Skeletal muscle satellite cell (primary cell): ENCODE measurements around the gene ZNHIT1.

Experiments used
- H3K27me3 ChIP-seq: 2 replicates; pipeline ENCODE4 v1.7.0; 2013; ENCODE audit warnings: low read length; ENCODE audit not compliant: control insufficient read depth, insufficient read depth
- H3K36me3 ChIP-seq: 2 replicates; pipeline ENCODE4 v1.7.0; 2013; ENCODE audit warnings: mild to moderate bottlenecking, control low read depth, low read length; ENCODE audit not compliant: insufficient read depth
- H3K4me1 ChIP-seq: 2 replicates; pipeline ENCODE4 v1.7.0; 2013; ENCODE audit warnings: low read length; ENCODE audit not compliant: control insufficient read depth, insufficient read depth
- H3K4me2 ChIP-seq: 2 replicates; pipeline ENCODE4 v1.7.0; 2013; ENCODE audit warnings: mild to moderate bottlenecking, low read length
- H3K4me3 ChIP-seq: 2 replicates; pipeline ENCODE4 v1.7.0; 2013; ENCODE audit warnings: low read length
- H3K9ac ChIP-seq: 2 replicates; pipeline ENCODE4 v1.7.0; 2013; ENCODE audit warnings: mild to moderate bottlenecking, low read depth, low read length, moderate library complexity
- H3K9me3 ChIP-seq: replicated peaks from 2 replicates; pipeline ENCODE4 v1.7.0; 2013; ENCODE audit warnings: mild to moderate bottlenecking, control low read depth, low read length

Gene ZNHIT1

GRCh38 chr7:101174322-101174854 lies 43.6 kb upstream of the ZNHIT1 start:
- no peak overlapping the region for H3K4me3 ChIP-seq
- no peaks in the 10 kb centered on the region for H3K9me3 ChIP-seq
- no peak overlapping the region for H3K4me2 ChIP-seq
- peaks cover 85% of the 10 kb centered on the region for H3K27me3 ChIP-seq
- no peak overlapping the region for H3K9ac ChIP-seq
- H3K4me1 ChIP-seq = peaks cover 41% of the 10 kb centered on the region
- no peaks in the 10 kb centered on the region for H3K36me3 ChIP-seq

GRCh38 chr7:101175664-101176063 lies 42.3 kb upstream of the ZNHIT1 start:
- H3K9me3 ChIP-seq = no peaks in the 10 kb centered on the region

DNA sequence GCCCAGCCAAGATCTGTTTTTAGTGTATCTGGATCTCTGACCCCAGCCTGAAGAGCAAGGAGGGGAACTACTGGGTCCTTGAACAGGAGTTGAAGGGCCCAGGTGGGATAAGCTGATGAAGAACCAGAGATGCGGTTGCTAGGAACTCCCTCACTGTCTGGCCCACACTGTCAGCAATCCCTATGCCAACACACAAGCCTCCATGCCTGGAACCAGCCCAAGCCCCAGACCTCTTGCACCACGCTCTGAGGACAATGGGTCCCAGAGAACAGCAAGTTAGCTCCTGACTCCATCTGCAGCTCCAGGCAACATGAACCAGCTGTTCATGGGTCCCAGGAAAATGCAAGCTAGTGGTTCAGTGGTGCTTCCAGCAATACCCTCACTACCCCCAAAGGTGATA lies 40.3 kb upstream of the ZNHIT1 start:
- Histone ChIP-seq H3K9me3 (no peaks in the 10 kb centered on the region), H3K4me2 (no peak overlapping the region), H3K36me3 (no peaks in the 10 kb centered on the region), H3K4me3 (no peak overlapping the region), H3K4me1 (peaks cover 16% of the 10 kb centered on the region), H3K27me3 (peaks cover 73% of the 10 kb centered on the region), H3K9ac (no peak overlapping the region)

More at GRCh38 chr7:101175664-101176063, 42.3 kb upstream of the ZNHIT1 start:
- H3K4me1 ChIP-seq = peaks cover 33% of the 10 kb centered on the region
- no peak overlapping the region for H3K4me3 ChIP-seq
- no peak overlapping the region for H3K9ac ChIP-seq
- H3K4me2 ChIP-seq = no peak overlapping the region
- no peaks in the 10 kb centered on the region for H3K36me3 ChIP-seq
- H3K27me3 ChIP-seq = peaks cover 84% of the 10 kb centered on the region

GRCh38 chr7:101179117-101179516 lies 38.8 kb upstream of the ZNHIT1 start:
- no peaks in the 10 kb centered on the region for H3K9me3 ChIP-seq
- peaks cover 62% of the 10 kb centered on the region for H3K27me3 ChIP-seq
- H3K4me2 ChIP-seq = peak overlapping the region; percentile 52
- H3K4me1 ChIP-seq = peaks cover 1% of the 10 kb centered on the region
- H3K9ac ChIP-seq = no peak overlapping the region
- H3K36me3 ChIP-seq = no peaks in the 10 kb centered on the region
- H3K4me3 ChIP-seq = no peak overlapping the region

DNA sequence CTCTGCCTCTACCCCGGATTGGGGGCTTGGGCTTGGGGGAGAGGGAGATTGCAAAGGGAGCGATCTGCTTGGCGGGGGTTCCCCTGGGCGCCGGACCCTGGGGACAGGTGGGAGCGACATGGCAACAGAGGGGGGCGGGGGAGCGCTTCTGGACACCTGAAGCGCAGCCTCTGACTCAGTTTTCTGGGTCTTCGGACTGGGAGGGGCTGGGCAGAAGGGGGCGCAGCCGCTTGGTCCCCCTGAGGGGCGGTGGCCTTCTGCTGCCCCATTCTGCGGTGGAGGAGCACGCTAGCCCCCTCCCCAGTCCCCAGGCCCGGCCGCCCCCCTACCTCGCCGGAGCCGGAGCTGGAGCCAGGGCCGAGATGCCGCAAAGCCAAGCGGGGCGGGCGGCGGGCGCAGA lies 38.3 kb upstream of the ZNHIT1 start:
- H3K27me3 ChIP-seq = peaks cover 56% of the 10 kb centered on the region
- H3K9ac ChIP-seq = no peak overlapping the region
- no peaks in the 10 kb centered on the region for H3K4me1 ChIP-seq
- no peak overlapping the region for H3K4me3 ChIP-seq
- H3K4me2 ChIP-seq = no peak overlapping the region
- H3K36me3 ChIP-seq = no peaks in the 10 kb centered on the region
- no peaks in the 10 kb centered on the region for H3K9me3 ChIP-seq

DNA sequence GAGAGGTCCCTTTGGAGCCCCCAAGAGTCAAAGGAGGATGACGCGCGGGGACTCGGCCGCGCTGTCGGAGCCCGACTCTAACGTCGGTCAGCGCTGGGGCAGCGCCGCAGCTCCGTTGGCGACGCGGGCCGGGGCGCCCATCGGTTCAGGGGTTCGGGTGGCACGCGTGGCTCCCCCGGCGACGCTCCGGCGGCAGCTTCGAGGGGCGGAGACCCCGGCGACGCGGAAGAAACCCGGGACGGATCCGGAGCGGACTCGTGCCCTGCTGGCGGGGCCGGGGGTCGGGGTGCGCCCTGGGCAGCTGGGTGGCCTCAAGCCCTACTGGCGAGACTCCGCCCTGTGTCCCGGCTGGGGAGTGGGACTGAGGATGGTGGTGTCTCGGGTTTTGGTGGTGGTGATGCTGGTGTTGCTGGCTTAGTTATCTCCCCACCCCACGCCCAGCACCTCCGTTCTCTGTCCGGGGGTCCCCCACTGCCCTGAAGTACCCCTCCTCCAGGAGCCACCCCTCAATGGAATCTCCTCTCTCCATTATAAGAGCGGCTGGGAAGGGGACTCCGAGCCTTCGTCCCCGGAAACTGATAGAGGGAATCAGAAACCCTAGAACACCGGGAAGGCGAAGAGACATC lies 37.7 kb upstream of the ZNHIT1 start, which contains the start of gene NAT16:
TSS of gene NAT16 (minus strand) at position 164 of the 626 bp plus-strand sequence. CDS start 5,486 bp downstream, outside the sequence.
- H3K27me3 ChIP-seq = peaks cover 51% of the 10 kb centered on the region
- no peaks in the 10 kb centered on the region for H3K9me3 ChIP-seq
- no peak within 1 kb of the TSS for H3K4me3 ChIP-seq
- H3K4me1 ChIP-seq = no peaks in the 10 kb centered on the region
- no peaks in the 10 kb centered on the region for H3K36me3 ChIP-seq
- H3K4me2 ChIP-seq = peak within 1 kb of the TSS; percentile 52
- no peak within 1 kb of the TSS for H3K9ac ChIP-seq

DNA sequence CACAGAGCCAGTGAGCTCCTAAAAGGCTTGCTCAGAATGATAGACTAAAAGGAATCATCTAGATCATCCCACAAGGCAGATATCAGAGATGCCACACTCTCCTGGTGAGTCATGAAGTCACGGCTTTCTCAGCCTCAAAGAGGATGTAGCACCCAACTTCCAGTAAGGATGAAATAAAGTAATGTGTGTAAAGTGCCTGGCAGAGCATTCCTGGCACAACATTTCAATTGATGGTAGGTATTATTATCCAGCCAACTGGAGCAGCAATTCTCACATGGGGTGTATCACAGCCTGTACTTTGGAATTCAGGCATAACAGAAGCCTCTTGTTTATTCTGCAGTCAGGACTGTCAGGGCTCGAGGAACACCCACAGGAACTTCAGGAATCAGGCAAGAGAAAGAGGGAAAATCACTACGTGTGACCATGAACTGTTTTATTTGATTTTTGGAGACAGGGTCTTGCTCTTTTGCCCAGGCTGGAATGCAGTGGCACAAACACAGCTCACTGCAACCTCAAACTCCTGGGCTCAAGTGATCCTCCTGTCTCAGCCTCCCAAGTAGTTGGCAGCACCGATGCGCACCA lies 32.6 kb upstream of the ZNHIT1 start:
- no peak overlapping the region for H3K9ac ChIP-seq
- H3K4me2 ChIP-seq = no peak overlapping the region
- H3K27me3 ChIP-seq = peaks cover 16% of the 10 kb centered on the region
- no peak overlapping the region for H3K4me3 ChIP-seq
- H3K4me1 ChIP-seq = no peaks in the 10 kb centered on the region
- H3K9me3 ChIP-seq = no peaks in the 10 kb centered on the region
- H3K36me3 ChIP-seq = no peaks in the 10 kb centered on the region

DNA sequence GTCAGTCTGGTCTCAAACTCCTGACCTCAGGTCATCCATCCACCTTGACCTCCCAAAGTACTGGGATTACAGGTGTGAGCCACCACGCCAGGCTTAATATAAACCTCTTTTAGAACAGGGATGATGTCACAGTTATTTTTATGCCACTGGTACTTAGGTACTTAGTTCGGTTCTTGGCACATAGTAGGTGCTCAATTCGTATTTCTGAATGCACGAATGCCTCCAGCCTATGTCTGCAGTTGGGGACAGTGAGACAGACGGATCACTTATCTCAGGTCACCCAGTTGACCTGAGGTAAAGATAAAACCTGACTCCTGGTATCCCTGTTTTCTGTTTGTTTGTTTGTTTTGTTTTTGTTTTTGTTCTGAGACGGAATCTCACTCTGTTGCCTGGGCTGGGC lies 31.8 kb upstream of the ZNHIT1 start:
- no peaks in the 10 kb centered on the region for H3K9me3 ChIP-seq
- H3K9ac ChIP-seq = no peak overlapping the region
- H3K27me3 ChIP-seq = peaks cover 10% of the 10 kb centered on the region
- no peak overlapping the region for H3K4me3 ChIP-seq
- no peaks in the 10 kb centered on the region for H3K4me1 ChIP-seq
- H3K36me3 ChIP-seq = no peaks in the 10 kb centered on the region
- no peak overlapping the region for H3K4me2 ChIP-seq

DNA sequence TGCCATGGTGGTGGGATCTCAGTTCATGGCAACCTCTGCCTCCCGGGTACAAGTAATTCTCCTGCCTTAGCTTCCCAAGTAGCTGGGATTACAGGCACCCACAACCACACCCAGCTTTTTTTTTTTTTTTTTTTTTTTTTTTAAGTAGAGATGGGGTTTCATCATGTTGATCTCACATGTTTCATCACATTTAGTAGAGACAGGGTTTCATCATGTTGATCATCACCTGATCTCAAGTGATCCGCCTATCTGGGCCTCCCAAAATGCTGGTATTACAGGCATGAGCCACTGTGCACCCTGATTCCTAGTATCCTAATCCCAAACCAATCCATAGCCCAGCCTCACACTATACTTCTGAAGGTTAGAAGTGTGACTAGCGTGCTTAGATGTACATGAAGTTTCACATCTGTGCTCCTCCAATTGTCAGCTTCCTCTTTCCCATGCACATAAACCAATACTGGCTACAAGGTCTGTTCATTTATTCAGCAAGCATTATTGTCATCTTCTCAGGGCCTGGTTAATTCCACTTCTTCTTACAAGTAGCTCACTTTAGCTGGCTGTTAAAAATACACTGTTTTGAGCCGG lies 31.0 kb upstream of the ZNHIT1 start:
- H3K36me3 ChIP-seq = no peaks in the 10 kb centered on the region
- H3K27me3 ChIP-seq = peaks cover 8% of the 10 kb centered on the region
- H3K4me1 ChIP-seq = no peaks in the 10 kb centered on the region
- no peak overlapping the region for H3K4me2 ChIP-seq
- no peak overlapping the region for H3K4me3 ChIP-seq
- H3K9ac ChIP-seq = no peak overlapping the region
- H3K9me3 ChIP-seq = no peaks in the 10 kb centered on the region

GRCh38 chr7:101189109-101189508 lies 28.9 kb upstream of the ZNHIT1 start:
- no peaks in the 10 kb centered on the region for H3K36me3 ChIP-seq
- H3K4me3 ChIP-seq = no peak overlapping the region
- H3K4me1 ChIP-seq = no peaks in the 10 kb centered on the region
- no peaks in the 10 kb centered on the region for H3K9me3 ChIP-seq
- no peak overlapping the region for H3K4me2 ChIP-seq
- no peak overlapping the region for H3K9ac ChIP-seq
- H3K27me3 ChIP-seq = peaks cover 4% of the 10 kb centered on the region

DNA sequence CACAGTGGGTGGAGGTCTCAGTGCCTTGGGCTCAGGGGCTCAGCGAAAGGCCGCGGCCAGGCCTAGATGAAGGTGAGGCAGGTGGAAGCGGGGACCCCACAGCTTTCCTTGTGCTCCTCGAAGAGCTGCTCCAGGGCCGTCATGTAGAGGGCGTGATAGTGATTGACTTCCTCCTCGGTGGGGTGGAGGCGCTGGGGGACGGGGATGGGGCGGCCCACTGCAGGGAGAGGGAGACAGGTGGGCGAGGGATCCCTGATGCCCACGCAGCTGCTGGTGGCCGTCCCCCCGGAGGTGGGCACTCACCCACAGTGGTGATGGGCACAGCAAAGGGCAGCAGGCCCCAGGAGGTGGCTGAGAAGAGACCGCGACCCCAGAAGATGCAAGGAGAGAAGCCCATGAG lies 22.1 kb upstream of the ZNHIT1 start:
- no peak overlapping the region for H3K4me2 ChIP-seq
- H3K4me3 ChIP-seq = no peak overlapping the region
- peaks cover 10% of the 10 kb centered on the region for H3K27me3 ChIP-seq
- no peaks in the 10 kb centered on the region for H3K4me1 ChIP-seq
- H3K36me3 ChIP-seq = no peaks in the 10 kb centered on the region
- H3K9ac ChIP-seq = no peak overlapping the region
- H3K9me3 ChIP-seq = no peaks in the 10 kb centered on the region
